ENCODE measurements around the gene RSPH1.

The RSPH1 gene

GRCh38 chr21:42467140-42467983 is 28.7 kb downstream of the RSPH1 start:
- in situ Hi-C loops (cut with HindIII; ENCODE audit: low sequenced_read_pairs) = no loop called here
- H3K4me3 ChIP-seq (ENCODE audit: low read depth, low read length) = no peak overlapping the region
- no peak for DNase-seq (ENCODE audit: low read depth)
- TF ChIP-seq CTCF (IDR thresholded peaks at IDR 0.05; ENCODE audit: low read depth, low read length, missing control alignments) = peak; percentile 28

DNA sequence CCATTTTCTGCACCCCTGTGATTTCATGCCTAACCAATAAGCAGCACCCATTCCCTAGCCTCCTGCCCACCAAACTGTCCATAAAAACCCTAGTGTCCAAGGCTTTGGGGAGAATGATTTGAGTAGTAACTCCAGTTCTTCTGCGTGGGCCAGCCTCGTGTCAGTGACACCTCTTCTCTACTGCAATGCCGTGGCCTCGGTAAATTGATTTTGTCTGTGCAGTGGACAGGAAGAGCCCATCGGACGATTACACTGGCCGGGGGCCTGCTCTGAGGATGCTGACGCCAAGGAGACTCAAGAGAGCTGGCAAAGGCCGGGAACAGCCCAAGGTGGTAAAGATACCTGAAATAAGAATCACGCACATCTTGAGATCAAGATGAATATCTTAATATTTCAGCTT is 29.3 kb downstream of the RSPH1 start:
- H3K4me3 ChIP-seq (ENCODE audit: low read depth, low read length) = no peak overlapping the region
- no peak for DNase-seq (ENCODE audit: low read depth)
- in situ Hi-C loops (cut with HindIII; ENCODE audit: low sequenced_read_pairs) = no loop called here
- TF ChIP-seq CTCF (IDR thresholded peaks at IDR 0.05; ENCODE audit: low read depth, low read length, missing control alignments) = no peak

DNA sequence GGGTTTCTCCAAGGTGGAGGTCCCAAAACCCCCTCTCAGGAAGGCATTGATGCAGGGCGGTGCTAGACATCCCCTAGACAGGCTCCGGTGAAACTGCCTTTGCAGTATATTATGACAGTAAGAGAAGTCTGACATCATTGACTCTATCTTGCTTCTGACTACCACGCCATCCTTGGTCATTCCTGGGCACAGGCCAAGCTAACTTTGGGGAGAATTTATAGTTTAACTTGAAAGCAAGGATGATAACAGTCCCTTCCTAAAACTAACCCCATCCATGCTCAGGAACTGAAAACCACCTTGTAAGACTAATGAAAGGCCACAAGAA is 30.3 kb downstream of the RSPH1 start:
- H3K4me3 ChIP-seq (ENCODE audit: low read depth, low read length) = no peak overlapping the region
- no peak for TF ChIP-seq CTCF (IDR thresholded peaks at IDR 0.05; ENCODE audit: low read depth, low read length, missing control alignments)
- in situ Hi-C loops (cut with HindIII; ENCODE audit: low sequenced_read_pairs) = no loop called here
- no peak for DNase-seq (ENCODE audit: low read depth)

DNA sequence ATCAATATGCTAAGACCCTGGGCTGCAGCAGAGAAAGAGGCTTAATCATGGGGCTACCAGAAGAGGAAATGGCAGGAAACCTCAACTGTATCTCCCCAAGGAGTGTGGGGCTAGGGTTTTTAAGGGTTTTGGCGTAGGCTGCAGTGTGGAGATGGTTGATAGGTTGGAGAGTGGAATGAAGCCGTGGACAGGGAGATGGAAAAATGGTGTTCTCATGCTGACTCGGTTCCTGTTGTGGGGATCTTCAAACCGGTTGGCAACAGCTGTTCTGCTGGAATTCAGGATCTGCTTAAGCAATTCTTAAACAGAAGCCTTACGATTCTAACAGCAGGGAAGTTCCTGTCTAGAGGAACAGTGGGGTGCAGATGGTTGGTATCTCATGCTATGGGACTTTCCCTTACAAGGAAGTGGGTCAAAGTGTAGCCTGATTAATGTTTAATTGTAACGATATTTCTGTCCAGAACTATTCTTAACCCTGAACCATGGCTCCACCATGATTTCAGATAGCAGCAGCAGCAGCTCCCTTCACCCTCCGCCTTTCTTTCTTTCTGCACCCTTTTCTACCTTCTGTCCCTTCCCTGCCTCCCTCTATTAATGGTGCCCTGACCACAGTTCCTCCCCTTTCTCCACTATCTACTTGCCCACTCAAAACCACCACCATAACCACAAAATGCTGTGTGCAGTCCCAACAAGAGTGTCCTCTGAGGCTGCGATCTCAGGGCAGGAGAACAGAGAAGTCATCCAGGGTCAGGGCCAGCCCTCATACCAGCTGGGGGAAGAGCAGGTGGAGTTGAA is 30.8 kb downstream of the RSPH1 start:
- DNase-seq (ENCODE audit: low read depth) = no peak
- in situ Hi-C loops (cut with HindIII; ENCODE audit: low sequenced_read_pairs) = no loop called here
- TF ChIP-seq CTCF (IDR thresholded peaks at IDR 0.05; ENCODE audit: low read depth, low read length, missing control alignments) = no peak
- H3K4me3 ChIP-seq (ENCODE audit: low read depth, low read length) = no peak overlapping the region

DNA sequence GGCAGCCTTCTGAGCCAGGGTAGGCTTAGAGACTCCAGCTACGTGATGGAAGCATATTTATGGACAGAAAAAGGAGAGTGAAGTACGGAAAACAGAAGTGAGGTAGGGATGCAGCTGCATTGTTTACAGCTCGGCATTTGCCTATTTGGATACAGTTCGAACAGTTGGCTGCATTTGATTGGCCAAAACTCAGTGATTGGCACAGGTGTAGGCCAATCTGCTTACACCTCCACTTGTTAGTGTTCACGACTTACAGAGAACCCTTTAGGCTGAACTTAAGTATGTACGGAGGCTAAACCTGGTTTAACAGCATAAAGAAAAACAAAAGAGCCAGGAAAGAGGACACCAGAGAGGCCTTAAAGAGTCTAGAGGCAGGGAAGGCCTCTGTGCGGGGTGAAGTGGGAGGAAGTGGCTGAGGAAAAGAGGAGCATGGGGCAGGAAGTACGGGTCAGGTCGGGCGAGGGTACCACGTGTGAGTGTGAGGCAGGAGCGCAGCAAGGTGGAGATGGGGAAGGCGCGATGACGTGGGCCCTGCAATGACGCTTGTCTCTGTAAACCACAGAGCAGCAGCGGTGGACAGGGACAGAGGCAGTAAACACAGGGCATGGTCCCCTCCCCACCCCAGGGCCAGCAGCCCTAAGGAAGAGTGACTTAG is 32.0 kb downstream of the RSPH1 start:
- no peak for TF ChIP-seq CTCF (IDR thresholded peaks at IDR 0.05; ENCODE audit: low read depth, low read length, missing control alignments)
- no peak for DNase-seq (ENCODE audit: low read depth)
- in situ Hi-C loops (cut with HindIII; ENCODE audit: low sequenced_read_pairs) = no loop called here
- no peak overlapping the region for H3K4me3 ChIP-seq (ENCODE audit: low read depth, low read length)

Measured in astrocyte of the cerebellum (primary cell).